ENCODE data around the gene MGAT2.

MGAT2 gene

DNA sequence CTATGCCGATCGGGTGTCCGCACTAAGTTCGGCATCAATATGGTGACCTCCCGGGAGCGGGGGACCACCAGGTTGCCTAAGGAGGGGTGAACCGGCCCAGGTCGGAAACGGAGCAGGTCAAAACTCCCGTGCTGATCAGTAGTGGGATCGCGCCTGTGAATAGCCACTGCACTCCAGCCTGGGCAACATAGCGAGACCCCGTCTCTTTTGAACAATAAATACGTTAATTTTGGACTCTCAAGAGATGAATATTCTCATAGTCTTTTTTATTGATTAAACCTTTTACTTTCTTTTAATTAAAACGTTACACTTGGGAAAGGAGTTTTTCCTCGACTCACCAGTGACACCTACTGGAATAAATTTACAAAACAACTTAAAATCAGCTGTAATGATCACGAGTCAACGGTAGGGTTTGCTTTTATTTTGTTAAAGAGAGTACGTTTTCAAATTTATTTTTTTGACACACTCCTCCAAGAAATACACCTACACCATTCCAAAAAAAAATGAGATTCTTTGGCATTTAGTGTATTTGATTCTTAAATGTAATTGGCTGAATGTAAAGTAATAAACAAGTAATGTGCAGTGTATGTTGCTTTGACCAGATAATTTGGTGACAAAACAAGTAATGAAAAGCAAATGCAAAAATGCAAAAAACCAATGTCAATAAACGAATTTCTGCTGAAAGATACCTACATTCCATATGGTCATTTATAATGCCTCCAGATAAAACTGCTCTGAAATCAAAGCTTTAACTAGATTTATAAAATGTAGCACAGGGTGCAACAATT is 33.7 kb upstream of the MGAT2 start:
- Histone ChIP-seq H3K36me3 (ENCODE audit: control insufficient read depth, insufficient read depth, low read length) (peaks cover 8% of the 10 kb centered on the region), H3K9me3 (ENCODE audit: control insufficient read depth, low read length) (no peaks in the 10 kb centered on the region), H3K27me3 (ENCODE audit: control insufficient read depth, insufficient read depth, low read length) (no peaks in the 10 kb centered on the region), H3K4me3 (ENCODE audit: low read length) (no peak overlapping the region), H3K4me1 (ENCODE audit: control insufficient read depth, insufficient read depth, low read length) (peaks cover 15% of the 10 kb centered on the region), H3K9ac (ENCODE audit: low read length) (no peak overlapping the region)

GRCh38 chr14:49589387-49589786 is 31.2 kb upstream of the MGAT2 start:
- no peaks in the 10 kb centered on the region for H3K27me3 ChIP-seq (ENCODE audit: control insufficient read depth, insufficient read depth, low read length)
- H3K9me3 ChIP-seq (ENCODE audit: control insufficient read depth, low read length) = no peaks in the 10 kb centered on the region
- peaks cover 1% of the 10 kb centered on the region for H3K36me3 ChIP-seq (ENCODE audit: control insufficient read depth, insufficient read depth, low read length)
- H3K9ac ChIP-seq (ENCODE audit: low read length) = no peak overlapping the region
- H3K4me1 ChIP-seq (ENCODE audit: control insufficient read depth, insufficient read depth, low read length) = peaks cover 10% of the 10 kb centered on the region
- H3K4me3 ChIP-seq (ENCODE audit: low read length) = no peak overlapping the region

DNA sequence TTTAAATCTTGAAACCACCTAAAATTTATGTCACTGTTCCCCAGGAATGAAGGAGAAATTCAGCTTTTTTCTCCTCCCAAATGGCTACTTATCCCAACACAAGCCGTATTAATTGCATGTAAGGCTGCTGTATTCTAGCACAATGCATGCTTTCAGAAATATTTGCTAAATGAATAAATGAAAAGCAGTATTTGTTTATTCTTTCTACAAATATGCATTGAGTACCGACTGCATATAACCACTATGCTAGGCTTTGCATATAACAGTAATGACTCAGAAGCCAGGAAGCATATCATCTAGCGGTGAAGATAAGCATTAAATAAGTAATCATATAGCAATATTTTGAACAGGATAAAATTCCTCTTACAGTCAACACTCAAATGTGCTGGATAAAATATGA is 27.6 kb upstream of the MGAT2 start:
- Histone ChIP-seq H3K9ac (ENCODE audit: low read length) (no peak overlapping the region), H3K4me1 (ENCODE audit: control insufficient read depth, insufficient read depth, low read length) (peaks cover 8% of the 10 kb centered on the region), H3K4me3 (ENCODE audit: low read length) (no peak overlapping the region), H3K9me3 (ENCODE audit: control insufficient read depth, low read length) (no peaks in the 10 kb centered on the region), H3K27me3 (ENCODE audit: control insufficient read depth, insufficient read depth, low read length) (no peaks in the 10 kb centered on the region), H3K36me3 (ENCODE audit: control insufficient read depth, insufficient read depth, low read length) (no peaks in the 10 kb centered on the region)

DNA sequence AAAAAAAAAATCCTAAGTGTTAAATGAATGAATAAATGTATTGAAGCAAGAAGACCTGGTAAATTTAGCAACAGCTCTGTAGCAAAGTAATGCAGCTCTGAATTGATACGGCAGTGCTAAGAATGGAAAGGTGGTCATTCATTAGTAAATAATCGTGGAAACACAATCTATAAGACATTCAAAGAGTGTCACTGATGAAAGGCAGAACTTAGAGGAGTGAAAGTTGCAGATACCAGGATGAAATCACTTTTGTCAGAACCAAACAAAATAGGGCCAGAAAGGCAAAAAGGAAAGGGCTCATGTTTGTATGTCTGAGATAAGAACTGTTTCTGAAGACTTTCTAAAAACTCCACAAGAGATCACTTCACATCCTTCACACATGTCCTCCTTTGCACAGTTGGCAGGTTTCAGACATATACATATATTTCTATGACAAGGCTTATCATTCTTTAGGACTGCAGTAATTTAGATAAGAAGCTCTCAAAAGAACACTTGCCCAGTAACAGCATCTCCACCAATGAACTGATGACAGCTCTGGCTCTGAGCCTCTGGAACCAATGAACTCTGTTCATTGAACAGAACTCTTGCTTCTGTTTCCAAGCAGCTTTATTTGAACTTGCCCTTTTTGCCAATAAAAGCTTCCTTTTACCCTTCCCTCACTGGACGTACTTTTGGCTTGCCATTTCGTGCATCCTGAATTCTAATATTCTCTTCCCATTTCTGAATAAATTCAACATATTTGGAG is 26.1 kb upstream of the MGAT2 start:
- Histone ChIP-seq H3K4me1 (ENCODE audit: control insufficient read depth, insufficient read depth, low read length) (peaks cover 8% of the 10 kb centered on the region), H3K9me3 (ENCODE audit: control insufficient read depth, low read length) (no peaks in the 10 kb centered on the region), H3K27me3 (ENCODE audit: control insufficient read depth, insufficient read depth, low read length) (no peaks in the 10 kb centered on the region), H3K4me3 (ENCODE audit: low read length) (no peak overlapping the region), H3K9ac (ENCODE audit: low read length) (no peak overlapping the region), H3K36me3 (ENCODE audit: control insufficient read depth, insufficient read depth, low read length) (no peaks in the 10 kb centered on the region)

- Histone ChIP-seq H3K4me1 (ENCODE audit: control insufficient read depth, insufficient read depth, low read length) (peaks cover 7% of the 10 kb centered on the region), H3K27me3 (ENCODE audit: control insufficient read depth, insufficient read depth, low read length) (no peaks in the 10 kb centered on the region), H3K36me3 (ENCODE audit: control insufficient read depth, insufficient read depth, low read length) (no peaks in the 10 kb centered on the region)
Observed at GRCh38 chr14:49598189-49598484, 22.5 kb upstream of the MGAT2 start.

DNA sequence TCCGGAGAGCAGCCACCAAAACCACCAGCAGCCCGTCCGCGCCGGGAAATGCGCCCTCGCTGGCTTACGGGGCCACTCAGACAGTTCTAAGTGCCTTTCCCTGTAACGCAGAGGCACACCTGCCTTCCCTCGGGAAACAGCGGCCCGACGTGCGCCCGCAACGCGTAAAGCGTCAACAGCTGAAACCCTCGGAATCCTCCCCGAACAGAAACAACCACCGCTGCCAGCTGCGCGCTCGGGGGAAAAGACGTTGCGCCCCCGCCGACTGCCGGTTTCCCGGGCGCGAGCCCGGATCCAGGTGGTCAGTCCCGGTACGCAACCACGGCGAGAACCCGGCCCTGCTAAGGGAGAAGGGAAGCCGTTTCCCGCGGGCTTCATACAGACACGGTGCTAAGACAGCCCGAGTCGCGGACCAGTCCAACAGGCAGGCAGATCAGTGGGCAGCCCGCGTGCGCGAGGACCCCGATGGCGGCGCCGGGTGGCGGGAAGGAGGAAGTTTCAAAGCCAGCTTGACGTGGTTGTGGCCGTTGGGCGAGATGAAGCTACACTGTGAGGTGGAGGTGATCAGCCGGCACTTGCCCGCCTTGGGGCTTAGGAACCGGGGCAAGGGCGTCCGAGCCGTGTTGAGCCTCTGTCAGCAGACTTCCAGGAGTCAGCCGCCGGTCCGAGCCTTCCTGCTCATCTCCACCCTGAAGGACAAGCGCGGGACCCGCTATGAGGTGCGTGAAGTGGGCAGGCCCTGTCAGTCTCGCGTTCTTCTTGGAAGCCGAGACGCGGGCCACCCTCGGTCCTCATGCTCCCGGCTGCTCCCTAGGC is 21.9 kb upstream of the MGAT2 start, which contains the start of gene LRR1:
Gene LRR1 (plus strand): TSS at position 456 of the 816 bp plus-strand sequence. CDS start 81 bp downstream, at position 537.
- Histone ChIP-seq H3K4me3 (ENCODE audit: low read length) (peak within 1 kb of the TSS; percentile 89), H3K27me3 (ENCODE audit: control insufficient read depth, insufficient read depth, low read length) (no peaks in the 10 kb centered on the region), H3K36me3 (ENCODE audit: control insufficient read depth, insufficient read depth, low read length) (no peaks in the 10 kb centered on the region), H3K9me3 (ENCODE audit: control insufficient read depth, low read length) (no peaks in the 10 kb centered on the region), H3K9ac (ENCODE audit: low read length) (peak within 1 kb of the TSS; percentile 97), H3K4me1 (ENCODE audit: control insufficient read depth, insufficient read depth, low read length) (peaks cover 2% of the 10 kb centered on the region)

More at GRCh38 chr14:49598189-49598484, 22.5 kb upstream of the MGAT2 start:
- Histone ChIP-seq H3K9ac (ENCODE audit: low read length) (peak overlapping the region; percentile 97), H3K4me3 (ENCODE audit: low read length) (peak overlapping the region; percentile 89), H3K9me3 (ENCODE audit: control insufficient read depth, low read length) (no peaks in the 10 kb centered on the region)

GRCh38 chr14:49607583-49607982 is 13.0 kb upstream of the MGAT2 start:
- Histone ChIP-seq H3K9ac (ENCODE audit: low read length) (no peak overlapping the region), H3K4me1 (ENCODE audit: control insufficient read depth, insufficient read depth, low read length) (no peaks in the 10 kb centered on the region), H3K4me3 (ENCODE audit: low read length) (no peak overlapping the region), H3K27me3 (ENCODE audit: control insufficient read depth, insufficient read depth, low read length) (no peaks in the 10 kb centered on the region), H3K9me3 (ENCODE audit: control insufficient read depth, low read length) (no peaks in the 10 kb centered on the region), H3K36me3 (ENCODE audit: control insufficient read depth, insufficient read depth, low read length) (no peaks in the 10 kb centered on the region)

DNA sequence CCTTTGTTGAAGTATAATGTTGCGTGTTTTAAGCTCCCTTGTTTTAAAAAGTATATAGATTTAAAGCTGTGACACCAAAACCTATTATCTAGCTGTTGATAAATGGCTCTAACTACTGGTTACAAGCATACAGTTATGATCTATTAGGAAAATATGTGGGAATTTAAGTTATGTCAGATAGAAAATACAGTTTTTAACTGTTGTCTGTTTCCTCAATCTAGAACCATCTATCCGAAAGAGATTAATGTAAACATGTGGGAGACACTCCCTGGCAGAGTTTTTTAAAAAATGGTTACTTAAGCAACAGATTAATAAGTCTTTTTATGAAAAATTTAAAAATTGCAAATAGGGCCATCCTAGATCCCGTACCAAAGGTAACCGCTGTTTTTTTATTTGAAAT is 8.3 kb upstream of the MGAT2 start:
- no peaks in the 10 kb centered on the region for H3K4me1 ChIP-seq (ENCODE audit: control insufficient read depth, insufficient read depth, low read length)
- H3K4me3 ChIP-seq (ENCODE audit: low read length) = no peak overlapping the region
- no peak overlapping the region for H3K9ac ChIP-seq (ENCODE audit: low read length)
- H3K9me3 ChIP-seq (ENCODE audit: control insufficient read depth, low read length) = no peaks in the 10 kb centered on the region
- H3K36me3 ChIP-seq (ENCODE audit: control insufficient read depth, insufficient read depth, low read length) = no peaks in the 10 kb centered on the region
- H3K27me3 ChIP-seq (ENCODE audit: control insufficient read depth, insufficient read depth, low read length) = no peaks in the 10 kb centered on the region

DNA sequence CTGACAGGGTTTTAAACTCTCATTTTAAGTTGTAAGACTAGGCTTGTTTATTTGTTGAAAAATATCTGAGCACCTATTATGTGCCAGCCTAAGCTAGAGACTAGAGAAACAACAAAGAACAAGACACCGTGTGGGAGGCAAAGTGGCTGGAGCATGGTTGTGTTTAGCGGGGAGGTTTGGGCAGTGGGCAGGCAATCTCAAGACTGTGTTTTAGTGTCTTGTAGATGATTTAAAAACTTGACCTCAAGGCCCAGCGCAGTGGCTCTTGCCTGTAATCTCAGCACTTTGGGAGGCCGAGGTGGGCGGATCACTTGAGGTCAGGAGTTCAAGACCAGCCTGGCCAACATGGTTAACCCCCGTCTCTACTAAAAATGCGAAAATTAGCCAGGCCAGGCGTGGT is 7.9 kb upstream of the MGAT2 start:
- Histone ChIP-seq H3K27me3 (ENCODE audit: control insufficient read depth, insufficient read depth, low read length) (no peaks in the 10 kb centered on the region), H3K4me1 (ENCODE audit: control insufficient read depth, insufficient read depth, low read length) (no peaks in the 10 kb centered on the region), H3K4me3 (ENCODE audit: low read length) (no peak overlapping the region), H3K36me3 (ENCODE audit: control insufficient read depth, insufficient read depth, low read length) (no peaks in the 10 kb centered on the region), H3K9ac (ENCODE audit: low read length) (no peak overlapping the region), H3K9me3 (ENCODE audit: control insufficient read depth, low read length) (no peaks in the 10 kb centered on the region)

- no peaks in the 10 kb centered on the region for H3K27me3 ChIP-seq (ENCODE audit: control insufficient read depth, insufficient read depth, low read length)
- H3K4me1 ChIP-seq (ENCODE audit: control insufficient read depth, insufficient read depth, low read length) = no peaks in the 10 kb centered on the region
- no peak overlapping the region for H3K4me3 ChIP-seq (ENCODE audit: low read length)
- H3K9me3 ChIP-seq (ENCODE audit: control insufficient read depth, low read length) = no peaks in the 10 kb centered on the region
- H3K36me3 ChIP-seq (ENCODE audit: control insufficient read depth, insufficient read depth, low read length) = no peaks in the 10 kb centered on the region
- no peak overlapping the region for H3K9ac ChIP-seq (ENCODE audit: low read length)
Observed at GRCh38 chr14:49614196-49614595, 6.4 kb upstream of the MGAT2 start.

DNA sequence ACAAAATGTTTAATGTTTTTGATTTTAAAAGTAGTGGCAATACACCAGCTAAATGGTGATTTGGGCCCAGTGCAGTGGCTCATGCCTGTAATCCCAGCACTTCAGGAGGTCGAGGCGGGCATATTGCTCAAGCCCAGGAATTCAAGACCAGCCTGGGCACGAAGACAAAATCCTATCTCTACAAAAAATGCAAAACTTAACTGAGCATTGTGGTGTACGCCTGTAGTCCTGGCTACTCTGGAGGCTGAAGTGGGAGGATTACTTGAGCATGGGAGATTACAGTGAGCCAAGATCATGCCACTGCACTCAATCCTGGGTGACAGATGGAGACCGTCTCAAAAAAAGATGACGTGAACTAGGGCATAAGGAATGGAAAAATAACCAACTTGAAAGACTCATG is 4.8 kb upstream of the MGAT2 start:
- Histone ChIP-seq H3K9me3 (ENCODE audit: control insufficient read depth, low read length) (no peaks in the 10 kb centered on the region), H3K9ac (ENCODE audit: low read length) (no peak overlapping the region), H3K36me3 (ENCODE audit: control insufficient read depth, insufficient read depth, low read length) (no peaks in the 10 kb centered on the region), H3K4me1 (ENCODE audit: control insufficient read depth, insufficient read depth, low read length) (no peaks in the 10 kb centered on the region), H3K4me3 (ENCODE audit: low read length) (no peak overlapping the region), H3K27me3 (ENCODE audit: control insufficient read depth, insufficient read depth, low read length) (no peaks in the 10 kb centered on the region)
